Large intestine (tissue), 3 donors: ENCODE data around the gene ADK. TPM values are rescaled to one million over a fixed set of nuclear protein-coding genes. Genes with fewer than 3 reads are reported as not detected.
"Not testable (repeated sequence)": the region's sequence is repeated elsewhere in the genome, so short reads cannot be mapped to it uniquely, and the experiment has no call there.

Experiments
- DNase-seq, 2 donors: peaks; one replicate each; pipeline versions ENCODE4 v3.0.0 to v3.0.0-alpha.2; 2013
- H3K27ac ChIP-seq: one replicate; pipeline ENCODE4 v1.5.1; 2013; ENCODE audit warnings: low read length
- H3K27me3 ChIP-seq: 2 replicates; pipeline ENCODE4 v1.6.1; 2013; ENCODE audit warnings: low read length; ENCODE audit not compliant: control insufficient read depth, insufficient read depth
- H3K36me3 ChIP-seq: 2 replicates; pipeline ENCODE4 v1.6.1; 2013; ENCODE audit warnings: low read length; ENCODE audit not compliant: control insufficient read depth, insufficient read depth
- H3K4me1 ChIP-seq: one replicate; pipeline ENCODE4 v1.6.1; 2013; ENCODE audit warnings: low read length; ENCODE audit not compliant: control insufficient read depth, insufficient read depth
- H3K4me3 ChIP-seq: one replicate; pipeline ENCODE4 v1.5.1; 2013; ENCODE audit warnings: low read length
- H3K9me3 ChIP-seq: one replicate; pipeline ENCODE4 v1.6.1; 2013; ENCODE audit warnings: mild to moderate bottlenecking, low read depth, low read length, moderate library complexity; ENCODE audit not compliant: control insufficient read depth
- WGBS: methylation state at CpG from one replicate; pipeline ENCODE4 v1.1.5; 2013; ENCODE audit warnings: low lambda C conversion rate; ENCODE audit not compliant: insufficient coverage; 5-methylcytosine and 5-hydroxymethylcytosine counted together
- polyA plus RNA-seq: library from polyadenylated mRNA; unstranded; fragments of 120-200 nt; gene quantifications from one replicate; pipeline ENCODE4 v1.2.1, GENCODE V29; 2013

ADK gene
- polyA plus RNA-seq, 1 donor = 30.1 TPM

DNA sequence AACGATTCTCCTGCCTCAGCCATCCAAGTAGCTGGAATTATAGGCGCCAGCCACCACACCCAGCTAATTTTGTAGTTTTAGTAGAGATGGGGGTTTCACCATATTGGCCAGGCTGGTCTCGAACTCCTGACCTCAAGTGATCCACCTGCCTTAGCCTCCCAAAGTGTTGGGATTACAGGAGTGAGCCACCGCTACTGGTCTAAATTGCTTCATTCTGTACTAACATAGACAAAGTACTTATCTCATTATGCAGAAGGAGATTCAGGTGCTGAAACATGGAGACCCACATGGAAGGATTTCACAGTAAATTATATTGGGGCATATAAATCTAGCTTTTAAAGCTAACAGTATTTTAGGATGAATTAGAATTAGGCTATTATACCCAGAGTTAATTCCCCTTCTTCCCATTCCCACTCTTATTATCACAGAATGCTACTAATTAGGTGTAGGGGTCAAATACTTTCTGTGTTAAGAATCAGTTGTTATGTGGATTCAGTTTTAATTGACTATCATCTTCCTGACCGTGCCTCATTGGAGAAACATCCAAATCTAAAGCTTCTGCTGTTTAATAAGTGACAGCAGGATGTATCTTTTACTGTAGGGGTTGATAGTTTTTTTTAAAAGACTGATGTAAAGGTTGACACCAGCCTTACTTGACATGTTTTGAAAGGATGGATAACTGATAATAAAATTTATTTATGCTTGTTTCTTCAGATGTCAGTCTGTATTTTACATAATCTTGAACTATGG is 27.2 kb downstream of the ADK start:
- Histone ChIP-seq H3K27me3 (no peaks in the 10 kb centered on the region), H3K4me1 (peaks cover 17% of the 10 kb centered on the region), H3K36me3 (no peaks in the 10 kb centered on the region), H3K9me3 (no peaks in the 10 kb centered on the region), H3K27ac (no peak overlapping the region), H3K4me3 (no peak overlapping the region)
- no peak for DNase-seq
- WGBS = no CpG with 5 or more reads among the region's 5 CpGs

GRCh38 chr10:74179111-74179710 is 28.2 kb downstream of the ADK start:
- Histone ChIP-seq H3K27ac (no peak overlapping the region), H3K4me3 (no peak overlapping the region), H3K36me3 (no peaks in the 10 kb centered on the region), H3K9me3 (no peaks in the 10 kb centered on the region), H3K27me3 (no peaks in the 10 kb centered on the region), H3K4me1 (peaks cover 15% of the 10 kb centered on the region)
- WGBS = 100% methylated on average over 1 of the region's 2 CpGs
- DNase-seq = no peak

DNA sequence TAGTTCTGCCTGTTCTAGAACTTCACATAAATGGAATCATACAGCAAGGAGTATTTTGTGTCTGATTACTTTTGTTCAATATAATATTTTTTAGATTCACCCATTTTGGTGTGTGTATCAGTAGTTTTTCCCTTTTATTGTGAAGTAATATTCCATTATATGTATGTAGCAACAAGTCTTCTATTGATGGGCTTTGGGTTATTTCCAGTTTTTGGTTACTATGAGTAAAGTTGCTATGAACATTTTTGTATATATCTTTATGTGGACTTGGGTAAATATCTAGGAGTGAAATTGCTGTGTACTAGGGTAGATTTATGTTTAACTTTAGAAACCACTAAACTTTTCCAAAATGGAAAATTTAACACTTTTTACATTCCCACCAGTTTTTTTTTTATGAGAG is 35.7 kb downstream of the ADK start:
- Histone ChIP-seq H3K36me3 (no peaks in the 10 kb centered on the region), H3K27ac (no peak overlapping the region)
- DNase-seq = no peak

DNA sequence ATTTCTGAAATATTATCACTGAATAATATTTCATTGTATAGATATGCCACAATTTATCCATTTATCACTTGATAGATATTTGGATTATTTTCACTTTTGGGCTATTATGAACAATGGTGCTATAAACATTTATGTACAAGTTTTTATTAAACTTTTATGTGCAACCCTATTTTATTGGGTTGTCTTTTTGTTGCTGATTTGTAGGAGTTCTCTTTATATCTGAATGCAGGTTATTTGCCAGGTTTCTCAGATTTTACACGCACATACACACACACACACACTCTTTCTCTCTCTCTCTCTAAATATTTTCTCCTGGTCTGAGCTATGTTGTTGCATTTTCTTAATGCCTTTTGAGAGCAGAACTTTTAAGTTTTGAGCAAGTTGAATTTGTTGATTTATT is 36.2 kb downstream of the ADK start:
- WGBS = 100% methylated on average over 1 of the region's 1 CpG

More for the DNA sequence above, 35.7 kb downstream of the ADK start:
- Histone ChIP-seq H3K9me3 (no peaks in the 10 kb centered on the region), H3K4me1 (no peaks in the 10 kb centered on the region), H3K4me3 (no peak overlapping the region), H3K27me3 (no peaks in the 10 kb centered on the region)

DNA sequence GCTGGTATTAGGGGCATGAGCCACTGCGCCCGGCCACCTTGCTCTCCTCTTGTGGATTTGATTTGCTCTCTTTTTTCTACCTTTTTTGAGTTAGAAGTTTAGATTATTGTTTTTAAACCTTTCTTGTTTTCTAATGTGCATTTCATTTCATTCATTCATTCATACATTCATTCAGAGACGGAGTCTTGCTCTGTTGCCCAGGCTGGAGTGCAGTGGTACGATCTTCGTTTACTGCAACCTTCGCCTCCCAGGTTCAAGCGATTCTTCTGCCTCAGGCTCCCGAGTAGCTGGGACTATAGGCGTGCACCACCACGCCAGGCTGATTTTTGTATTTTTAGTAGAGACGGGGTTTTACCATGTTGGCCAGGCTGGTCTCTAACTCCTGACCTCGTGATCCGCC is 37.6 kb downstream of the ADK start:
- 100% methylated on average over 5 of the region's 13 CpGs for WGBS
- H3K4me1 ChIP-seq, H3K36me3 ChIP-seq, H3K4me3 ChIP-seq, H3K27ac ChIP-seq, H3K27me3 ChIP-seq, H3K9me3 ChIP-seq, DNase-seq: not testable (repeated sequence)

More for the DNA sequence above, 36.2 kb downstream of the ADK start:
- H3K27me3 ChIP-seq = no peaks in the 10 kb centered on the region
- no peaks in the 10 kb centered on the region for H3K9me3 ChIP-seq
- no peak overlapping the region for H3K27ac ChIP-seq
- no peaks in the 10 kb centered on the region for H3K4me1 ChIP-seq
- no peaks in the 10 kb centered on the region for H3K36me3 ChIP-seq
- no peak overlapping the region for H3K4me3 ChIP-seq
- DNase-seq = no peak

GRCh38 chr10:74189999-74190421 is 39.0 kb downstream of the ADK start:
- Histone ChIP-seq H3K27ac (no peak overlapping the region), H3K4me1 (no peaks in the 10 kb centered on the region), H3K4me3 (no peak overlapping the region), H3K9me3 (no peaks in the 10 kb centered on the region), H3K36me3 (no peaks in the 10 kb centered on the region), H3K27me3 (no peaks in the 10 kb centered on the region)
- no peak for DNase-seq
- no CpG with 5 or more reads among the region's 3 CpGs for WGBS

DNA sequence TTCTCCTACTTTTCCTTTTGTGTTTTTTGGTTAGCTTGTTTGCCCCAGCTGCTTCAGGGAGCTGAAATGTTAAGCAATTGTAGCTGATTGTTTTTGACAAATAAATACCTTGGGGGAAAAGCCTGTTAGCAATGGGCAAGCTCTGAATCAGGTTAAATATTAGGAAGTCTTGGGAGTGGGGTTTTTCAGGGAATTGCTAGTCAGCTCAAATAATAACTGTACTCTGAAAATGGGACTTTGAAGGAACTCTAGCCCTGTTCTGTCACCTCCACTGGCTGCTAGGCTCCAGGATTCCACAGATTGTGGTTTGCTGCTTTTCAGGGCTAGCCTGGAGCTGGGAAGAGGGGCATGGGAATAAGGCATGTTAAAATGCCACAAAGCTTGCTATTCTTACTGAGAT is 39.5 kb downstream of the ADK start:
- H3K36me3 ChIP-seq = no peaks in the 10 kb centered on the region
- no peaks in the 10 kb centered on the region for H3K4me1 ChIP-seq
- no peak overlapping the region for H3K27ac ChIP-seq
- no peaks in the 10 kb centered on the region for H3K27me3 ChIP-seq
- H3K9me3 ChIP-seq = no peaks in the 10 kb centered on the region
- no peak for DNase-seq
- H3K4me3 ChIP-seq = no peak overlapping the region

DNA sequence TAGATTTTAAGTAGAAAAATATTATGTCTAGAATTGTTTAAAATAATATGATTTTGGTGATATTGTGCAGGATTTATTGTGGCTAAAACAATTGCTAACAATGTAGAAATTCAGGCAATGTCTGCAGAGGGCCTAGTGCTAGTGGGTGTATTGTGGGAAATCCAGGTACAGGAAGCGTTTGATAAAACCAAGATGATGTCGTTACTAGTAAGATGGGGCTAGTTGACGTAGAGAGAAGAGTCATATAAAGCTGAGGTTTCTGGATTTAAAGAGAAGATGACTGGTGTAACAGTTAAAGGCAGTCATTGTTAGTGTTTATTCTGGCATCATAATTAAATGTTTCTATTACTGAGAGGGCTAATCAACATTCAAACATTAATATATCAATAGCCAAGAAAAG is 43.5 kb downstream of the ADK start:
- DNase-seq = no peak
- Histone ChIP-seq H3K4me1 (no peaks in the 10 kb centered on the region), H3K36me3 (no peaks in the 10 kb centered on the region), H3K9me3 (no peaks in the 10 kb centered on the region), H3K27ac (no peak overlapping the region), H3K27me3 (no peaks in the 10 kb centered on the region), H3K4me3 (no peak overlapping the region)
- 80% methylated on average over 3 of the region's 3 CpGs for WGBS

GRCh38 chr10:74194999-74195398 is 44.0 kb downstream of the ADK start:
- no peak overlapping the region for H3K4me3 ChIP-seq
- WGBS = 66% methylated on average over 3 of the region's 3 CpGs
- H3K9me3 ChIP-seq = no peaks in the 10 kb centered on the region
- H3K4me1 ChIP-seq = no peaks in the 10 kb centered on the region
- H3K36me3 ChIP-seq = no peaks in the 10 kb centered on the region
- DNase-seq = no peak
- H3K27ac ChIP-seq = no peak overlapping the region
- no peaks in the 10 kb centered on the region for H3K27me3 ChIP-seq

DNA sequence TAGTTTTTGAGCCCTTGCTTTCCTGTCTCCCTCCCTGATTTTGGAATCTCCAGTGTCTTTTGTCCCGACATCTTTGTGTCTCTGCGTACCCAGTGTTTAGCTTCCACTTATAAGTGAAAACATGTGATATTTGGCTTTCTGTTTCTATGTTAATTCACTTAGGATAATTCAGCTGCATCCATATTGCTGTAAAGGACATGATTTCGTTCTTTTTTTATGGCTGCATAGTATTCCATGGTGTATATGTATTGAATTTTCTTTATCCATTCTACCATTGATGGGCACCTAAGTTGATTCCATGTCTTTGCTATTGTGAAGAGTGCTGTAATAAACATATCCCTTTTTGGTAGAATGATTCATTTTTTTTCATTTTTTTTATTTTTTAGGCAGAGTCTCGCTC is 48.3 kb downstream of the ADK start:
- WGBS = 100% methylated on average over 1 of the region's 4 CpGs
- H3K27ac ChIP-seq = no peak overlapping the region
- no peak for DNase-seq
- no peaks in the 10 kb centered on the region for H3K9me3 ChIP-seq
- no peak overlapping the region for H3K4me3 ChIP-seq
- H3K4me1 ChIP-seq = no peaks in the 10 kb centered on the region
- H3K36me3 ChIP-seq = peaks cover 3% of the 10 kb centered on the region
- no peaks in the 10 kb centered on the region for H3K27me3 ChIP-seq

- no peaks in the 10 kb centered on the region for H3K9me3 ChIP-seq
- no peaks in the 10 kb centered on the region for H3K27me3 ChIP-seq
Observed at GRCh38 chr10:74202356-74202755, 51.3 kb downstream of the ADK start.

More at GRCh38 chr10:74202356-74202755, 51.3 kb downstream of the ADK start:
- DNase-seq = no peak
- Histone ChIP-seq H3K27ac (no peak overlapping the region), H3K36me3 (peaks cover 3% of the 10 kb centered on the region), H3K4me3 (no peak overlapping the region), H3K4me1 (no peaks in the 10 kb centered on the region)
- 80% methylated on average over 1 of the region's 2 CpGs for WGBS
